Endodermal cell (in vitro differentiated cells): ENCODE data around the gene USH1C. TPM values are rescaled to one million over a fixed set of nuclear protein-coding genes. Genes with fewer than 3 reads are reported as not detected.
A peak's percentile ranks its signal among the peaks of the same experiment; 100 is the strongest.

Source experiments
- DNase-seq: peaks from one replicate; pipeline ENCODE4 v3.0.0-alpha.2; 2017
- H3K27ac ChIP-seq: 2 replicates; pipeline ENCODE4 v1.5.1; 2013; ENCODE audit warnings: mild to moderate bottlenecking, low read depth, low read length, moderate library complexity
- H3K27me3 ChIP-seq: 2 replicates; pipeline ENCODE4 v1.6.1; 2013; ENCODE audit warnings: mild to moderate bottlenecking, low read length, moderate library complexity; ENCODE audit not compliant: insufficient read depth, control insufficient read depth, poor library complexity, severe bottlenecking
- H3K36me3 ChIP-seq: 2 replicates; pipeline ENCODE4 v1.7.0; 2013; ENCODE audit warnings: mild to moderate bottlenecking, low read length, moderate library complexity; ENCODE audit not compliant: control insufficient read depth, insufficient read depth
- H3K4me1 ChIP-seq: one replicate; pipeline ENCODE4 v1.7.0; 2013; ENCODE audit warnings: low read length; ENCODE audit not compliant: control insufficient read depth, insufficient read depth
- H3K4me3 ChIP-seq: 2 replicates; pipeline ENCODE4 v1.5.1; 2013; ENCODE audit warnings: mild to moderate bottlenecking, low read length, moderate library complexity
- H3K9ac ChIP-seq: 2 replicates; pipeline ENCODE4 v1.6.1; 2013; ENCODE audit warnings: mild to moderate bottlenecking, low read length, moderate library complexity; ENCODE audit not compliant: poor library complexity, severe bottlenecking; ENCODE audit errors: extremely low read depth
- H3K9me3 ChIP-seq: 2 replicates; pipeline ENCODE4 v1.6.1; 2013; ENCODE audit warnings: mild to moderate bottlenecking, low read length, moderate library complexity; ENCODE audit not compliant: control insufficient read depth
- H3K27ac Mint-ChIP-seq: 2 replicates; pipeline ENCODE4 v1.8.0; 2020; ENCODE audit warnings: mixed read lengths
- H3K27me3 Mint-ChIP-seq: 2 replicates; pipeline ENCODE4 v1.8.0; 2021; ENCODE audit warnings: mild to moderate bottlenecking, mixed read lengths; ENCODE audit not compliant: insufficient read depth
- H3K36me3 Mint-ChIP-seq: 2 replicates; pipeline ENCODE4 v1.8.0; 2020; ENCODE audit warnings: low read depth, mixed read lengths
- H3K4me1 Mint-ChIP-seq: 2 replicates; pipeline ENCODE4 v1.8.0; 2020; ENCODE audit warnings: mixed read lengths
- H3K4me3 Mint-ChIP-seq: 2 replicates; pipeline ENCODE4 v1.8.0; 2020; ENCODE audit warnings: mild to moderate bottlenecking, moderate library complexity, mixed read lengths
- H3K9me3 Mint-ChIP-seq: 2 replicates; pipeline ENCODE4 v1.8.0; 2020; ENCODE audit warnings: mild to moderate bottlenecking, mixed read lengths
- CTCF ChIP-seq: fragments of 200-600 bp; sonication (generic); conservative IDR thresholded peaks from 2 replicates; pipeline ENCODE4 v1.5.0; 2021; ENCODE audit warnings: antibody characterized with exemption, mild to moderate bottlenecking
- WGBS, 2 experiments: methylation state at CpG; one replicate each; pipeline versions ENCODE4 v1.1.5 to v1.1.7; 2013; ENCODE audit warnings: missing lambda C conversion rate in 2 of 2, mixed read lengths in 1 of 2; ENCODE audit not compliant: insufficient coverage in 1 of 2, insufficient read length in 1 of 2; 5-methylcytosine and 5-hydroxymethylcytosine counted together
- total RNA-seq, 2 donors: library from RNA; stranded (reverse); fragmentation: NEBNext Ultra II Directional in 1 of 2; extraction: Animal tissue kit (Norgen Biotek cat#: 25700) in 1 of 2; gene quantifications; 2 replicates in 1 of 2; 3 replicates in 1 of 2; pipeline ENCODE4 v1.2.1, GENCODE V29; 2021

USH1C gene
- total RNA-seq, 2 donors from 2014 or later: 1.5 to 2.8 TPM

- no peak overlapping the region for H3K9ac ChIP-seq
- Mint-ChIP-seq H3K4me1 (peaks cover 17% of the 10 kb centered on the region), H3K9me3 (no peaks in the 10 kb centered on the region), H3K27me3 (peaks cover 40% of the 10 kb centered on the region), H3K27ac (no peak overlapping the region), H3K4me3 (no peak overlapping the region), H3K36me3 (no peaks in the 10 kb centered on the region)
- H3K9me3 ChIP-seq: no peaks in the 10 kb centered on the region
- 60 to 64% methylated on average over 2 of the region's 2 CpGs for WGBS, 2 experiments
- peaks cover 3% of the 10 kb centered on the region for H3K4me1 ChIP-seq
- TF ChIP-seq CTCF: peak; percentile 82
- peak; percentile 75 for DNase-seq
- no peaks in the 10 kb centered on the region for H3K36me3 ChIP-seq
- no peak overlapping the region for H3K4me3 ChIP-seq
- H3K27me3 ChIP-seq: peaks cover 19% of the 10 kb centered on the region
- H3K27ac ChIP-seq: no peak overlapping the region
Observed at GRCh38 chr11:17564687-17565042, 20.4 kb upstream of the USH1C start.

- peaks cover 25% of the 10 kb centered on the region for H3K27me3 ChIP-seq
- H3K9ac ChIP-seq: no peak overlapping the region
- WGBS, 2 experiments: 79 to 93% methylated on average over 3 to 4 of the region's 4 CpGs
- Mint-ChIP-seq H3K27ac (no peak overlapping the region), H3K36me3 (no peaks in the 10 kb centered on the region), H3K9me3 (no peaks in the 10 kb centered on the region), H3K27me3 (peaks cover 44% of the 10 kb centered on the region), H3K4me3 (no peak overlapping the region), H3K4me1 (peaks cover 17% of the 10 kb centered on the region)
- no peaks in the 10 kb centered on the region for H3K36me3 ChIP-seq
- TF ChIP-seq CTCF: no peak
- no peak overlapping the region for H3K4me3 ChIP-seq
- H3K27ac ChIP-seq: no peak overlapping the region
- peaks cover 3% of the 10 kb centered on the region for H3K4me1 ChIP-seq
- peak; percentile 37 for DNase-seq
- no peaks in the 10 kb centered on the region for H3K9me3 ChIP-seq
Observed at GRCh38 chr11:17563961-17564686, 19.9 kb upstream of the USH1C start.

DNA sequence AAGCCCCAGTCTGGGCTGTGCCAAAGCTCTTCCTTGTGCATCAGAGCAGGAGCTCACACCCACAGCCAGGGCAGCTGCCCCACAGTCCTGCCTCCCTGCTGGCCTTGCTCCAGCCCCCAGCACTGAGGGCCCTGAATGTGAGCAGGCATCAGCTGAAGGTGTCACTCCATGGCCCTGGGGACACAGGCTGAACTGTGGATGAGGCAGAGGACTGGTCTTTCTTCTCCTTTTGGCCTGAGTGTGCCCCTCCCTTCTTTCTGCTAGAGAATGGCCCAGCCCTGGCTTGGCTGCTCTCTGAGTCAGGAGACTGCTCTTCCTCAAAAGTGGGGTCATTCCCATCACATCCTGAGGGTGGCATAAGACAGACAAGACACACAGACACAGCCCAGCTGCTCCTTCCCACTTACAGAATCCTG is 19.0 kb upstream of the USH1C start:
- Mint-ChIP-seq H3K27ac (no peak overlapping the region), H3K27me3 (peaks cover 47% of the 10 kb centered on the region), H3K36me3 (no peaks in the 10 kb centered on the region), H3K4me3 (no peak overlapping the region), H3K4me1 (peaks cover 17% of the 10 kb centered on the region), H3K9me3 (no peaks in the 10 kb centered on the region)
- H3K9me3 ChIP-seq: no peaks in the 10 kb centered on the region
- no peak overlapping the region for H3K27ac ChIP-seq
- TF ChIP-seq CTCF: peak; percentile 64
- DNase-seq: peak; percentile 80
- no peak overlapping the region for H3K9ac ChIP-seq
- H3K4me3 ChIP-seq: no peak overlapping the region
- no peaks in the 10 kb centered on the region for H3K36me3 ChIP-seq
- peaks cover 34% of the 10 kb centered on the region for H3K27me3 ChIP-seq
- H3K4me1 ChIP-seq: peaks cover 3% of the 10 kb centered on the region
